DMS153 (cell line): Measurements from ENCODE around the gene FANCG.

Experiments used
- DNase-seq: peaks from one replicate; lab custom pipeline; 2025; lab: John Stamatoyannopoulos, UW

The FANCG gene

DNA sequence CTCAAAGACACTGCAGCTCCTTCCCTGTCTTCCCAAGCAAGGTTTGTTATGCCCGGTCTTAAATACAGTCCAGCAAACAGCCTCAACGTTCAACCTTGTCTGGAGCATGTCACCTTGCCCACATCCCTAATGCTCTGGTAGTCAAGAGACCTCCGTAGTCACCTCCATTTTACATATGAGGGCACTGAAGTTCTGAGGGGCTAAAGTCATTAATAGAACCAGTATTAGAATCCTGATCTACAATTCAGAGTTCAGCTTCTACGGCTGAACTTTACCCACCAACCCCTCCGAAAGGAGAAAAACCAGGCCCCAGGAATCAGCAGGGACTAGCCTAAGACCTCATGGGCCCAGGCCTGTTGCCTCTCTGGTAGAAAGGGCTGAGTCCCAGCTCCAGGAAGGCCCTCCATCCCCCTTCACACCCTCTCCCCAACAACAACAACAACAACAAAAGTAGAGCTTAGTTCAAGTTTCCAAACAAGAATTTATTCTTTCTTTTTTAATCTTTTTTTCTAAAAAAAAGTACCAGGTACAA lies 24.0 kb upstream of the FANCG start:
- DNase-seq: no peak

DNA sequence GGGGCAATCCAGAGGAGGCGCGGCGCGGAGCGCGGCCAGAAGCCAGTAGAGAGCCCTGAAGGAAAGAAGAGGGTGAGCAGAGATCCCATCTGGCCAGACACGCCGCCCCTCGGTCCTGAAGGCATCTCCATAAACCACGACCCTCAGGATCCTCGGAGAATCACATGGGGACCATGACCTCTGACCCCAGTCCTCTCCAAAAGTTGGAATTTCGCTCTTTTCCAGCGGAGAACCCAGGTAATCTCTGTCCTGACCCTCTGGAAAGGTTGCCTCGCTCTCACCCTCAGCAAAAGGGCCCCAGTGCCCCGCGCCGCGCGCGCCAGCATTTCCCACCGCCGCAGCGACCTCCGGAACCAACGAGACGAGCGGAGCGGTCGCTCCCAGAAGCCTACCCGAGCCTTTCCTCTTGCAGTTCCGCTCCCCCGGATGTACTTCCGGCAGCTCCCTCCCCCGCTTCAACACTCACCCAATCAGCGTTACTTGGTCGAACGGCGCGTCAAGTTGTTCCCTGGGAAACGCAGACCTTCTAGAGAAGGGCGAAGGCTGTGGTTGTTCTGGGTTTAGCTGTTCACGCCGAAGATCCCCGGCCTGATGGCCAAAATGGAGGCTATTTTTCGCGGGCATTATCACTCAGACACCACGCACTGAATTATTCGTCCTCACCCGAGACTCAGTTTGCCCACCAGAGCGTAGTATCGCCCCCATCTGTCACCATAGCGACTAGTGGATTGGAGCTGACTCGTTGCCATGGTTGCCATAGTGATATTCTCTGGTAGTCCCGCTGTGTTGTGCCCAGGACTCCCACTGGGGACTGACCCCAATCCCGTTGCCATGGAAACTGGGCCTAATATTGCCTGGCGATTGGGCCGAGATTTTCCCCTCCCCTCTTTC lies 23.3 kb upstream of the FANCG start, which contains the start of gene STOML2:
TSS of gene STOML2 (minus strand) at position 363 of the 891 bp plus-strand sequence. CDS start at position 326, 37 bp downstream.
- peak; percentile 89 for DNase-seq

DNA sequence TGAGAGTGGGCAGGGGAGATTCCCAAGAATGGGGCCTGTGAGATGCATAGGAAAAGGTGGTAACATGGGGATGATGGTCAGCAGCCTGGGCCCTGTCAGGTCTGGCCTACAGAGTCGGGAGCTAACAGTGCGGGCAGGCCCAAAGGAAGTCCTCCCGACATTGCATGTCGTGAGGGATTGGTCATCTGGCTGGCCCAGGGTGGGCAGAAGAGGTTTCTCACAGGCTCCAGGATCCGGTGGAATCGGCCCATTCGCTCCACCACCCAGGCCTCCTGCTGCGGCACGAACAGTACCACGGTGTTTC lies 22.7 kb upstream of the FANCG start:
- no peak for DNase-seq

- DNase-seq: no peak
Measured at GRCh38 chr9:35097573-35097972, 17.8 kb upstream of the FANCG start.

- DNase-seq: peak; percentile 76
Measured at GRCh38 chr9:35096035-35096849, 16.5 kb upstream of the FANCG start, which contains the start of gene PIGO. PIGO (minus strand) TSS chr9:35096591; CDS start chr9:35095565, 1,026 bp downstream.

GRCh38 chr9:35091536-35091935 lies 11.8 kb upstream of the FANCG start:
- no peak for DNase-seq

- no peak for DNase-seq
Measured at GRCh38 chr9:35089434-35089833, 9.7 kb upstream of the FANCG start.

DNA sequence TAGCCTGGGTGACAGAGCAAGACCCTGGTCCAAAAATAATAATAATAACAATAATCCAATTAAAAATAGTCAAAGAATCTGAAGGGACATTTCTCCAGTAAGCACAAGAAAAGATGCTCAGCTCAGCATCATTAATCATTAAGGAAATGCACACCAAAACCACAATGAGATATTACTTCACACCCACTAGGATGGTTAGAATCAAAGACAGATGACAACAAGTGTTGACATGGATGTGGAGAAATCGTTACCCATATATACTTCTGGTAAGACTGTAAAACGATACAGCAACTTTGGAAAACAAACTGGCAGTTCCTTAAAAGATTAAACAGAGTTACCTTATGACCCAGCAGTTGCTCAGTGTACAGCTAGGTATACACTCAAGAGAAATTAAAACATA lies 5.3 kb upstream of the FANCG start:
- no peak for DNase-seq

DNA sequence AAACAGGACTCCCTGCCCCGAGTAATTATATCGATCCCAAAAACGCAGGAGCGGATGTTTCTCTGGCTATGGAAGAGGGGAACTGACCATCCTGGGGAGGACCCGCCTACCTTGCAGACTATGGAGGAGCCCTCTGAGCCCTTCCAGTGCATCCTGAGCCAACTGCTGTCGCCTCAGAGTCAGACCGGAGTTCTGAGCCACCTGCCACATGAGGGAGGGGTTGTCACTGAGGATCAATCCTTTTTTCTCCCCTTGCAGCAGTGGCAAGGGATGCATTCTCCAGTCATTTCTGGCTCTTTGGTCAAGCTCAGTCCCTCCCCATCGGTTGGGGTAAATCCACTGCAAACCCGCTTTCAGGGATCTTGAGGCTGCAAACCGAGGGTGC lies 709 bp downstream of the FANCG start:
- no peak for DNase-seq

- DNase-seq: no peak
Measured at GRCh38 chr9:35078066-35078465, 1.7 kb downstream of the FANCG start.

DNA sequence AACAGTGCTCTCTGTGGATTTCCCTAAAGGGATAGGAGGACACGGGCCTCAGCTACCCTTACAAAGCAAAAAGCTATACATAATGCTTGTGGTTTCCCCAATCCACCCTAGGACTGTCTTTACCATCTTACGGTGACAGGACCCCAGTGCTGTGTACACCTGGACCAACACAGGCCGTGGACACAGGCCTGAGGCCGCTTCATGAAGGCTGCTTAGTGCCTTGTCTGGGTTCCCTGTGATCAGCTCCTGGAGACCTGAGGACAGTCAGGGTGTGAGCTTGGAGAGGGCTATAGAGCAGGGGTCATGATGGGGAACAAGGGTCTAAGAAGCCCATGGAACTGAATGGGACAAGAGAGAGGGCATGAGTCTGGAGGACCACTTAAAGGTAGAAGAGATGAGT lies 2.9 kb downstream of the FANCG start:
- no peak for DNase-seq

DNA sequence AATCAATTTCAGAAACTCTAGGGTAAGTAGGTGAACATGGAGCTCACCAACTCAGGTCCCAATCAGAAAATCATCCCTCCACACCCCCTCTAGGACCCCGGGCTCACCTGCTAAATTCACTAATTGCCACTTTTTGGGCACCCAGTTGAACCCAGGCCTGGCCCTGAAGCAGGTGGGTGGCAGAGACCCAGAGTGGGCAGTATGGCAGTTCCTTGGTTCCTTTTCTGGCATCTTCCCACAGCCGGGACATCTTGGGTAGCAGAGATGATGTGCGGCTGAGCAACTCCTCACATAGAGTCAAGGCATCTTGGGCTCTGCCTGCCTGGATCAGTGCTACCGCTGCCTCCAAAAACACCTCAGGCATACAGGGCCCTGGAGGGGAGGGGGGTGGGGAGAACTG lies 4.4 kb downstream of the FANCG start:
- no peak for DNase-seq

GRCh38 chr9:35074791-35075190 lies 5.0 kb downstream of the FANCG start:
- DNase-seq: no peak

GRCh38 chr9:35074141-35074540 lies 5.6 kb downstream of the FANCG start:
- no peak for DNase-seq

DNA sequence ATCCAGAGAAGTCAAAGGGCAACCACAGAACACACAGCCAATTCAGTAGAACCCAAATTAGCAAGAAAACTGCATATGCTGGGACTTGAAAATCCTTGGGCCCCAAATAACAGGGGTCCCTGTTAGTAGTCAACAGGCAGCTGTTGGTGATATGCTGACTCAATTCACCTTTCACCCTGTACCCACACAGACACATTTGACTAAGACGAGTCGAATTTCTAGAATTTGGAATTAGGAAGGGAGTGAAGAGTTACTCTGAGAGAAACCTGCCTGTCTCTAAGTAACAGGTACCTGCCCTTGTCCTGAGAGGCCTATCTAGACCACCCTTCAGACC lies 6.5 kb downstream of the FANCG start:
- no peak for DNase-seq

GRCh38 chr9:35072461-35073278 lies 7.1 kb downstream of the FANCG start, which contains the start of gene VCP:
VCP (minus strand) TSS chr9:35072625; CDS start chr9:35072353, 272 bp downstream.
- peak; percentile 99 for DNase-seq

GRCh38 chr9:35071814-35072460 lies 7.8 kb downstream of the FANCG start:
- peak; percentile 48 for DNase-seq

DNA sequence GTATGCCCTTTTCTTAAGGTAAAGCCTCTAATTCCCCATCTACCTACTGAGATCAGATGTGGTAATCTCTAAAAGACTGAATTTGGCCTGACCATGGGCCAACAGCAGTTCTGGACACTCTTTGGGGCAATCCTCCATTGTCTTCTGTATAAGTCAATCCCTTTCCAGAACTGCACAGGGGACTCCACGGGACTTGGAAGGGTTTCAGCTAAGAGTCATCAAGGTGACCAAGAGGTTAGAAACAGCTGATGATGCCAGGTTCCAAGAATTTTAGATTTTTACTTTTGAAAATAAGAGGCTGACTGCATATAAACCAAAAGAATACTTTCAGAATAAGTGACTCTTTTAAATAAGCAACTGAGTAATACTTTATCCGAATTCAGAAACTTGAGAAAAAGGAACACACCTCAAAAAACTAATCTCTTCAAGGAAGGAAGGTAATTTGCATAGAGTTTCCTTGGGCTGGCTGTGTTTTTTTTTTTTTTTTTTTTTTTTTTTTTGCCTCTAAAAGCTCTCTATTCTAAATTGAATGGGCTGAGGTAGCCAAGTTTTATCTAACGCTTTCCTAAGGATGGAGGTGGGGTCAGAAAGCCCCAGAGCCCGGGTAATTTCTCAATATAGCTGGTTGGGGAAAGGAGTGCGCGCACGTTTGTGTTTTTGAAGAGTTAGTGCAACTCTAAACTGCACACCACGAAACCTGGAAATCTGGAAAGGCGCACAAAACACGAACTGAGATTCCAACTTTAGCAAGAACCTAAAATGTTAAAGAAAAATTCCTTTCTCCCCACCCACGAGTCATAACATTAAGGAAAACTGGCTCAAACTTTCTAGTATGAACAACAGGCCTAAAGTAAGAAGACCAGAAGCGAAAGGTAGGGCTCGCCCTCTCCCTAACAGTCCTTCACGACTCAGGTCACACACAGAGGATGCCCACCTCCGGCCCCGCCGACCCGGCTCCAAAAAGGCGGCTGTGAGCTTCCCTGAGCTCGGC lies 8.6 kb downstream of the FANCG start:
- no peak for DNase-seq

GRCh38 chr9:35069020-35069419 lies 10.7 kb downstream of the FANCG start:
- DNase-seq: no peak

DNA sequence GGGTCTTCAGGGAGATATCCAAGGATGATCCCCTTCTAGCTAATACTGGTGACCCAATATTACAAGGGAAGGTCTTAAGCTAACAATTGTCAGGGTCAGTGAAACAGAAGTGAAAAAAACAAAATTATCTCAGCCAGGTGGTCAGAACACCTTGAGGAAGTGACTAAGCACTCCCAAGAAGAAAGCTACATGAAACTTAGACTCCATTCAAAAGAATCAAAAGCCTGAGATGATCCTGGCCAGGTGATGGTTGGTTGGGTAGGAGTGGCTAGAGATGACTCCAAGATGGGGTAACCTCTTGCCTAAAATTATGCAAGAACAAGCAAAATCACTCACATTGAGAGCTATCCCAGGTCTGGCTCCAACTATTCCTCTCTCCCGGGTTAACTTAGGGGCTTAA lies 12.7 kb downstream of the FANCG start:
- no peak for DNase-seq
